ENCODE measurements around the gene TMEM120B.
"Not testable (repeated sequence)": the region's sequence is repeated elsewhere in the genome, so short reads cannot be mapped to it uniquely, and the experiment has no call there.

TMEM120B gene

GRCh38 chr12:121709064-121709424 lies 3.5 kb upstream of the TMEM120B start:
- DNase-seq (ENCODE audit: low read depth, low spot score) = not testable (repeated sequence)

DNA sequence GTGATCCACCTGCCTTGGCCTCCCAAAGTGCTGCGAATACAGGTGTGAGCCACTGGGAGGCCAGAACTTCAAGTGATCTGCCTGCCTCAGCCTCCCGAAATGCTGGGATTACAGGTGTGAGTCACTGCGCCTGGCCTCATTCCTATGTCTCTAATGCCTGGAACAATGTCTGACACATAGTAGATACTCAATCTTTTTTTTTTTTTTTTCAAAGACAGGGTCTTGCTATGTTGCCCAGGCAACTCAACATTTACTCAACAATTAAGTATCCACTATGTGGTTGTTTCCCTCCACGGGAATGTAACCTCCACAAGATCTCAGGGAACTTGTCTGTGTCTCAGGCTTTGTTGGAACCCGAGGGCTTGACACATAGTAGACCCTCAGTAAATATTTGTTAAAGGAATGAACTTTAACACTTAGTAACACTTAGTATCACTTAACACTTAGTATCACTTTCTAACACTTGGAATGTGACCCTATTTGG lies 3.0 kb upstream of the TMEM120B start:
- no peak for DNase-seq (ENCODE audit: low read depth, low spot score)

- no peak for DNase-seq (ENCODE audit: low read depth, low spot score)
Measured at GRCh38 chr12:121711361-121712189, 977 bp upstream of the TMEM120B start.

GRCh38 chr12:121712190-121712460 lies 427 bp upstream of the TMEM120B start:
- DNase-seq (ENCODE audit: low read depth, low spot score) = no peak

DNA sequence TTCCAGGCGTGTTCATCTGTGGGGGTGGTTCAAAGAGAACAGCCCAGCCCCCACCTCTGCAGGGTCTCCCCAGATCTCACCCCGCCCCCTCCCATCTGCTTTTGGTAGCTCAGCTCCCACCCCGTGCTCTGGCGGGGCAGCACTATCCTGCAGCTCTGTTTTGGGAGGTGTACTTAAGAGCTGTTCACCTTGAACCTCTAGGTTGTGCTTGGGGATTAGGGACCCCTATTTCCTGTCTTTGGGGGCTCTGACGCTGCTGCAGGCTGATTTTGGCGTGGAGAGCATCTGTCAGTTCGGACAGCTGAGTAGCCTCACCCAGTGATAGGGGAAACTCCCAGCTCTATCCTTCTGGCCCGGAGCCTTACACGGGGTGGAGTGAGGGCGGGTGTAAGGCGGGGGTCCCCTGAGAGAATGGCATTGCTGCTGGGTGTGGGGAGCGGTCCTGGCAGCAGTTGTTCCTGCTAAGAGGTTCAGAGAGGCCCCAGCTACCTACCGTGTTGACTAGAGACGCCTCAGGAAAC lies 765 bp downstream of the TMEM120B start:
- no peak for DNase-seq (ENCODE audit: low read depth, low spot score)

DNA sequence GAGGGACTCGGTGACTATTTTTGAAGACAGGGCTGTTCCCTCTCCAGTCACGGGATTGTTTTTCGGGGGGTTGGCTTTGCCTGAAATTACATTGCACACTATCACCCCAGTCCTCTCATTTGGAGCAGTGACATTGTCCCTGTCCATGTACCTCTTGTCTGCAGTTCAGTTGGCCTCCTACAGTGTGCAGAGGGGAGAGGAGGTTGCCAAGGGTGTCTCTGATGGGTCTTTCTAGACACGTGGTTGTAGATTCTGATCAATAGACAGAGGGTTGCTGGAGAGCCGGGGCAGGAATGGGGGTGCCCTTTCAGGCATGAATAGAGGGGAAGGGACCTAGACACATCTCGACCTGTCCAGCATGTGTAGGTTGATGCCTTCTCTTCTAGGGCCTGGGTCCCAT lies 1.2 kb downstream of the TMEM120B start:
- DNase-seq (ENCODE audit: low read depth, low spot score) = no peak

GRCh38 chr12:121715055-121715454 lies 2.5 kb downstream of the TMEM120B start:
- DNase-seq (ENCODE audit: low read depth, low spot score) = not testable (repeated sequence)

DNA sequence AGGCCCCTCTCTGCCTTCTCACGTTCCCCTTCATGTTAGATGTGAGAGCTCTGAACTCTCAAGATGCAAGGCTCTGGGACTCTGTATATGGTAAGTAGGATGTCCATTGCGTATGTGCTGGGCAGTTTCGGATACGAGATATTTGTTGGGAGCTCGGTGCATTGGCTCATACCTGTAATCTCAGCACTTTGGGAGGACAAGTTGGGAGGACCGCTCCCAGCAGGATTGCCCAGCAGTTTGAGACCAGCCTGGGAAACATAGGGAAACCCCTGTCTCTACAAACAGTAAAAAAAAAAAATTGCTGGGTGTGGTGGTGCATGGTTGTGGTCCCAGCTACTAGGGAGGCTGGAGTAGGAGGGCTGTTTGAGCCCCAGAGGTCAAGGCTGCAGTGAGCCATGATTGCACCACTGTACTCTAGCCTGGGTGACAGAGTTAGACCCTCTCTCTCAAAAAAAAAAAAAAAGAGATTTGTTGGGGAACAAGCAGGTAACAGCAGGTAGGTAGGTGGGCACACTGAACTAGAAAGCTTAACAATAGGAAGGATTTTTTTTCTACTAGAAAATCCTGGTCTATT lies 3.4 kb downstream of the TMEM120B start:
- no peak for DNase-seq (ENCODE audit: low read depth, low spot score)

DNA sequence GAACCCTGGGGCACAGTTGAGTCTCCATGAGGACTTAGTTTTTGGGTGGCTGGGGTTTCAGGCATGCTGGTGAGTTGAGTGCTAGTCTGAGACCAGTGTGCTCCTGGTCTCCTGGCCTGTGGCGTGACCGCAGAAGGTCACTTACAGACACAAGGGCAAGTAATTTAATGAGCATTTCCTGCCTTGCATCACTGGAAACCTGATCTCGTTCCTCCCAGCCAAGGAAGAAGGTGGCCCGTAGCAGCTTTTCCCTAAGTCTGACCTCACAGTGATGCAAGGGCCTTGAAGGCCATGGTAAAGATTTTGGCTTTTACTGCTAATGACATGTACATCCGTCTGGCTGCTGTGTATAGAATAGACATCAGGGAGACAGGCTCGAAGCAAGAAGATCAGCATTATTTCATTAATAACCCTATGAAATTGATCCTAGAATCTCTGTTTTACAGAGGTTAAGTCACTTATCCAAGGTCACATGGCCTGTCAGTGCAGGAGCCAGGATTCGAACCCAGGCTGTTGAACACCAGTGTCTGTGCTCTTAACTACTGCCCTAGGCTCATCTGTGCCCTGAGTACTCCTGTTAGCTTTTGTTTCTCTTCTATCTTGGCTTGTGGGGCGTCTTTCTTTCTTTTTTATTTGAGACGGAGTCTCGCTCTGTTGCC lies 4.6 kb downstream of the TMEM120B start:
- no peak for DNase-seq (ENCODE audit: low read depth, low spot score)

DNA sequence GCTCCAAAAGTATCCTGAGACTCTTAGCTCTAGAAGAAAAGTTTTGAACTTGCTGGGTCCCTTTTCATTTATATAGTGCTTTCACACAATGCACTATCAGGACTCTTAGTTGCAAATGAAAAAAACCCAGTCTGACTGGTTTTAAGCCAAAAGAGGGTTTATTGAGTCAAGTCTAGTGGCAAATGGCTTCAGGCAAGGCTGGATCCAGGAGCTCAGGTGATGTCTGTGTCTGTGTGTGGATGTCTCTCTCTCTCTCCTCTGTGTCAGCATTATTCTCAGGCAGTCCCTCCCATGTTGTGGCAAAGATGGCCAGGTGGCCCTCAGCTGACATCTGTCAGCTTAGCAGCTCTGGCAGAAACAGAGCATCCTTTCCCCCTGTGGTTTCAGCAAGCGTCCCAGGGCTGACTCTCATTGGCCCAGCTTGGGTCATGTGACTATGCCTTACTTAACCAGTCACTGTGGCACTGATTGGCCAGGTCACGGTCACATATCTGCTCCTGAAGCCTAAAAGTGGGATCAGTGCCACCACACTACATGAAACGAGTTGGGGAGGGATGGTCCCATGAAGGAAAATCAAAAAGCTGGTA lies 6.2 kb downstream of the TMEM120B start:
- DNase-seq (ENCODE audit: low read depth, low spot score) = no peak

DNA sequence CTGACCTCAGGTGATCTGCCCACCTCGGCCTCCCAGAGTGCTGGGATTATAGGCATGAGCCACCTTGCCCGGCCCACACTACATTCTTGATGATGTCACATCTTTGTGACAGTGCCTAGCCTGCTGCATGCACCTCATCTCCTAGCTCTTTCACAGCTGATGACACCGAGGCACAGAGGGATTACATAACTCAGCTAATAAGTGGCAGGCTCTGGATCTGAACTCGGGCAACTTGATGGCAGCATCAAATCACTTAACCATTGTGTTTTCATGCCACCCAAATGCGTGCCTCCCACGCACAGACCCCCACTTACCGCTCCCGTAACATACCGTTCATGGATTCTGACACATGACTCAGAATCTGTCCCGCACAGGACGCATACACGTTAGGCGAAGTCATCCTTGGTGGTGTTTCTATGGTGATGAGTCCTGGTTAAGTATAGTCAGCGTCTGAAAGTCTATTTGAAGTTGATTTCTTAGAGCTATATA lies 7.4 kb downstream of the TMEM120B start:
- DNase-seq (ENCODE audit: low read depth, low spot score) = no peak

DNA sequence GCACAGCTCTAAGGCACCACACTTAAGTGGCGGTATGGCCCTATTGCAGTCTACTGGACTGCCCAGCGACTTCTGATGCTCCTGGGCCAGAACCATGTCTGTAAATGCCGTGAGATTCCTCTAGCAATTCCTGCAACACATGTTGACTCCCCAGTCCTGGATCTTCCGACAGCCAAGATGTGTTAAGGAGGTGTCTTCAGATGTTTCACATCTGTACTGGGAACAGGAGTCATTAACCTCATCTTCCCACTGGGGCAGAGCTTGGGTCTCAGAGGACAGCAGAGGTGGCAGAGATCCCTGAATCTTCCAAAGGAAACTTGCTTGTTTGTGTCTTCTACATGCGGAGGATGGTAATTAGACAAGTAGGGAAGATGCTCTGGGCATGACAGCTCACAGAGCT lies 8.2 kb downstream of the TMEM120B start:
- DNase-seq (ENCODE audit: low read depth, low spot score) = no peak

- no peak for DNase-seq (ENCODE audit: low read depth, low spot score)
Measured at GRCh38 chr12:121722511-121722910, 10.0 kb downstream of the TMEM120B start.

GRCh38 chr12:121723200-121723599 lies 10.6 kb downstream of the TMEM120B start:
- no peak for DNase-seq (ENCODE audit: low read depth, low spot score)

GRCh38 chr12:121724925-121725324 lies 12.4 kb downstream of the TMEM120B start:
- DNase-seq (ENCODE audit: low read depth, low spot score) = no peak

DNA sequence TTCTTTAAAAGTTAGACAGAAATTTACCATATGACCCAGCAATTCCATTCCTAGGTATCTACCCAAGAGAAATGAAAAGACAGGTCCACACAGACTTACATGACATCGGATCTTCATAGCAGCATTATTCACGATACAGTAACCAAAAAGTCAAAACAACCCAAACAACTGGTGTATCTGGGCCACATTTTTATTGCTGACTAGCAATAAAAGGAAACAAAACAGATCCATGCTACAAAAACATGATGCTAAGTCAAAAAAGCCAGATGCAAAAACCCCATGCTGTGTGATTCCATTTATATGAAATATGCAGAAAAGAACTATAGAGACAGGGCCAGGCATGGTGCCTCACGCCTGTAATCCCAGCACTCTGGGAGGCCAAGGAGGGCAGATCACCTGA lies 12.9 kb downstream of the TMEM120B start:
- DNase-seq (ENCODE audit: low read depth, low spot score) = no peak

- DNase-seq (ENCODE audit: low read depth, low spot score) = no peak
Measured at GRCh38 chr12:121729021-121729420, 16.5 kb downstream of the TMEM120B start.

GRCh38 chr12:121731473-121731872 lies 18.9 kb downstream of the TMEM120B start:
- no peak for DNase-seq (ENCODE audit: low read depth, low spot score)

DNA sequence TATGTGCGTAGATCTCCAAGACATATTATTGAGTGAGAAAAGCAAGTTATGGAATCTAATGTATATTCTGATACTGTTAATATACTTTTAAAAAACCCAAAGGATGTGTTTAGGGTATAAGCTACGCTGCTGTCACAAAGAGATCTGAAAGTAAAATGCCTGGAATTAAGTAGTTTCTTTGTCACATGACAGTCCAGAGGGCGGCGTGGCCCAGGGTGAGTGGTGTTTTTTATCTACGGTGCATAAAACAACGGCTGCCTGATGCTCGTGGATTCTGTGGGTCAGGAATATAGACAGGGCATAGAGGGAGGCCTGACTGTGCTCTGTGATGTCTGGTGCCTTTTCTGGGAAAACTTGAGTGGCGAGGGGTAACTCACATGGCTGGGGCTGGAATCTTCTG lies 21.3 kb downstream of the TMEM120B start:
- no peak for DNase-seq (ENCODE audit: low read depth, low spot score)

DNA sequence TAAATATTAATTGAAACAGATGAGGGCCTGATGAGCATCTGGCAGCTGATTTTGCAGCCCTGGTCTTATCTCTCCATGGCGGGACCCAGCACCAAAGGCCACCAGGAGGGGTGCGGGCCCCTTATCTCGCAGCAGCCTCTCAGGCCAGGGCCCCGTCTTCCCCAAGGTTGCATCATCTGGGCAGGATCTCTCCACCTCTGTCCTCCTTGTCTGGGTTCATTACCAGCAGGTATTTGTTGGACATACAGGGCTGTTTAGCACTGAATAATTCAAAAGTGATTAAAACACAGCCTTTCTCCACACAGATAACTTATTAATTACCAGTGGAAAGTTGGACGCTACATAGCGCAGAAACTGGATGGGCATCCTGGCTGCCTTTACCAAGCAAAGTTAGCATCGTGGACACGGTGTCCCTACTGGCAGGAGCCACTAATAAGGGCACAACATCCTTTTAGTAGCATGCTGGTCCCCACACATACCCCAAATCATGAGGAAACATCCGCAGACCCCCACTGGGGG lies 25.8 kb downstream of the TMEM120B start:
- DNase-seq (ENCODE audit: low read depth, low spot score) = no peak

DNA sequence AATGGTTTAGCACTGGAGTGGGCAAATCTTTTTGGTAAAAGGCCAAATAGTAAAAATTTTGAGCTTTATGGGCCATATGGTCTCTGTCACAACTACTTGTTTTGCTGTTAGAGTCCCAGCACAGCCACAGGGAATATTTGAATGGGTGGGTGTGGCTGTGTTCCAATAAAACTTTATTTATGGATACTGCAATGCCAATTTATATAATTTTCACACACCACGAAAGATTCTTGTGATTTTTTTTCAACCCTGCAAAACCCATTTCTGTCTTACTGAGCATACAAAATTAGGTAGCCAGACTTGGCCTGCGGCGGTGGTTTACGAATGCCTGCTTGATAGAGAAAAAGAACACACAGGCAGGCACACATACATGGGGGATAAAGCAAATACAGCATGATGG lies 28.3 kb downstream of the TMEM120B start:
- no peak for DNase-seq (ENCODE audit: low read depth, low spot score)

GRCh38 chr12:121741743-121742142 lies 29.2 kb downstream of the TMEM120B start:
- DNase-seq (ENCODE audit: low read depth, low spot score) = no peak

All from brain pericyte (primary cell).